HG02943 (cell line): ENCODE data around the gene MAFB.

Experiments
- ATAC-seq: cut with Tn5 transposase; IDR thresholded peaks from one replicate; pipeline ENCODE4 v1.9.1; 2021; ENCODE audit warnings: mild to moderate bottlenecking, low read depth, moderate library complexity; ENCODE audit not compliant: unreplicated experiment

The MAFB gene

GRCh38 chr20:40683221-40683893 lies 5.7 kb downstream of the MAFB start:
- ATAC-seq: no peak

- no peak for ATAC-seq
Measured at GRCh38 chr20:40682104-40682981, 6.7 kb downstream of the MAFB start.

DNA sequence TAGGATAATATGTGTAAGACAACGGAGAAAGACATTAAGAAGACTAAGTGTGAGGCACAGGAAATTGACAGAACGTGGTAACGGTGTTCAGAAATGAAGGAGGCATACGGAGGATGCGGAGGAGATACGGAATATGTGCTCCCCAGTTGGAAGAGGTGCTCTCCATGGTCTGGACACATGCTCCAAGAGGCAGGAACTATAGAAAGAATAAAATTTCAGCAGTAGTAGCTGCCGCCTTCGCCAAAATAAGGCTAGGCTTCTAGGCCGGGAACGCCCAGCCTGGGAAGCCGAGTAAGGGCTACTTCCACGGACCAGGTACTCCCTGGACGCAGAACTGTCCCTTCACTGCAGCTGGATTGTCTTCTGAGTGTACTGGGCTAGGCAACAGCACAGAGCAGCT lies 7.4 kb downstream of the MAFB start:
- ATAC-seq: no peak

DNA sequence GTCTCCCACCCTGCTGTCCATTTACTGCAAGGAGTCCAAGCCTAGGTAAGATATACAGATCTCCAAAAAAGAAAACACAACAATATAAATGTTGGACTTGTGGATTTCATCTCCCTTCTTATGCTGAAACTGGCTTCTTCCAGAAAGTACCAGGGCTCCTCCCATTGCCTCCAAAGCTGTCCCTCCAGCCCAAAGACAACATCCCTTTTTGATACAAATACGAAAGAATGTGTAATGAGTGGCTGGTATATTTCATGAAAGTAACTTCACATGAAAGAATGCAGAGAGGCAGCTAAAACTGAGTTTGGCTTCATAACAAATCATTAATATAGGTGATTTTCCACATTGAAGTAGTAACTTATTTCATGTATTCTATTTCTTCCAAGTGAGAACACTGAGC lies 7.9 kb downstream of the MAFB start:
- no peak for ATAC-seq

- ATAC-seq: no peak
Measured at GRCh38 chr20:40680161-40680959, 8.7 kb downstream of the MAFB start.

- ATAC-seq: no peak
Measured at GRCh38 chr20:40679184-40679583, 9.9 kb downstream of the MAFB start.

DNA sequence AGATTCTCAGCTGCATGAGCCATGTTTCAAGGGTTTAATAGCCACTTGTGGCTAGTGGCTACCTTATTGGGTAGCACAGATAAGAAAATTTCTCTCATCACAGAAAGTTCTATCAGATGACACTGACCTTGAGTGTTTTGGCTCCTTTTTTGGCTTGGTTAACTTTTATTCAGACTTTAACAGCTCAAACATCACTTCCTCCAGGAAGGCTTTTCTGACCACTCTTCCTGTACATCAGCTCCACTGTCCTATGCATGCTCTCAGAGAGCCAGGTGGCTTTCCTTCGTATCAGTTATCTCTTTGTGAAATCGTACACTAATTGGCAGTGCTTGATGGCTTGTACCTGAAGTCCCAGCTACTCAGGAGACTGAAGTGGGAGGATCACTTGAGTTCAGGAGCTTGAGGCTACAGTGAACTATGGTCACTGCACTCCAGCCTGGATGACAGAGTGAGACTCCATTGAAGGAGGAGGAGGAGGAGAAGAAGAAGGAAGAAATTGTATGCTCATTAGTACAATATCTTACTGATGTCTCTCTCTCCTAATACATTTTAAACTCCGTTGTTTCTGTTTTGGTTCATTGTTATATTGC lies 10.7 kb downstream of the MAFB start:
- no peak for ATAC-seq

- no peak for ATAC-seq
Measured at GRCh38 chr20:40677343-40677924, 11.6 kb downstream of the MAFB start.

- no peak for ATAC-seq
Measured at GRCh38 chr20:40676491-40677269, 12.4 kb downstream of the MAFB start.

- ATAC-seq: no peak
Measured at GRCh38 chr20:40675599-40676221, 13.3 kb downstream of the MAFB start.

GRCh38 chr20:40673442-40673841 lies 15.6 kb downstream of the MAFB start:
- no peak for ATAC-seq

GRCh38 chr20:40672095-40672494 lies 16.9 kb downstream of the MAFB start:
- no peak for ATAC-seq

- no peak for ATAC-seq
Measured at GRCh38 chr20:40670253-40670652, 18.8 kb downstream of the MAFB start.

DNA sequence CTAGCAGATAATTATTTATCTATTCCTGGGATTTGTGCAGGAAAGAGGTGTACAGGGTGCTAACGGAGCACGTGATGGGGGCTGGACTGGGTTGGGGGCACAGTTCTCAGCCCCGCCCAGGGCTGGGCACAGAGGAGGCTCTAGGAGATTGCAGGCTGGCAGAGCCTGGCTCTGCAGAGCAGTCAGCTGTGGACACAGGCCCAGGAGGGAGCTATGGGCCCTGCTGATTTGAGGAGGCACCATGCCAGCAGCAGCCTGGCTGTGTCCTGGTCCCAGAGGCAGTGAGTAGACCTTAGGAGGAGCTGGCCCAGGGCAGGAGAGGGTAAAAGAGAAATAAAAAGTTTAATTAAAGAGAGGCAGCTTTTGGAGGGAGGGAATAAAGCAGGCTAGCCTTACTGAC lies 19.3 kb downstream of the MAFB start:
- ATAC-seq: no peak

DNA sequence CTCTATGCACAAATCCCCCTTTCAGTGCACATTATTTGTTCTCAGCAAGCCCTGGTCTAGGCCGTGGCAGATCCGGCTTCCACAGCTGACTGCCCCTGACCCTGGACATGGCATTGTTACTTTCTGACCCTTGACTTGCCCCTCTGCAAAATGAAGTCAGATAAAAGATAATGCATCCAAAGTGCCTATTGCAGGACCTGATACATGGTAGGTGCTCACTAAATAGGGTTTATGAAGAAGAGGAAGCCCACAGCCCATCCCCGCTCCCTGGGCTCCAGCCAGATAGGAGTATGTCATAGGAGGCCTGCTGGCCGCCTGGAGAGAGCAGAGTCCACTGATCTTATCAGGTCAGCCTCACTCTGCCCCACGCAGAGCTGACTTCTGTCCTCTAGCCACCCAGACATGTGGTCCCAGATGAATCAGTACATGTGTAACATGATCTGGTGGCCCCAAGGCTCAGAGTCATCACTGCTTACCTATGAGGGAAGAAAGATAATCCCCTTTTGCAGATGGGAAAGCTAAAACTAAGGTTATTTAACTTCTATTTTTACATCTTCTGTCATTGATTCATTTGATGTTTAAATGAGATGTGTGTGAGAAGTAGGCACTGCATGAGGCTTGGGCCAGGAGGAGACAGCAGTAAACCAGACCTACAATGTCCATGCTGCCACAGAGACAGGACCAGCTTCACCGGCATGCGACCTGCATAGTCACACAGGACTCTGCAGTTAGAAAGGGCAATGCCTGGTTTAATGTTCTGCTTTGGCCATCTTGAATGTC lies 20.4 kb downstream of the MAFB start:
- ATAC-seq: no peak

GRCh38 chr20:40667503-40667902 lies 21.5 kb downstream of the MAFB start:
- ATAC-seq: no peak

DNA sequence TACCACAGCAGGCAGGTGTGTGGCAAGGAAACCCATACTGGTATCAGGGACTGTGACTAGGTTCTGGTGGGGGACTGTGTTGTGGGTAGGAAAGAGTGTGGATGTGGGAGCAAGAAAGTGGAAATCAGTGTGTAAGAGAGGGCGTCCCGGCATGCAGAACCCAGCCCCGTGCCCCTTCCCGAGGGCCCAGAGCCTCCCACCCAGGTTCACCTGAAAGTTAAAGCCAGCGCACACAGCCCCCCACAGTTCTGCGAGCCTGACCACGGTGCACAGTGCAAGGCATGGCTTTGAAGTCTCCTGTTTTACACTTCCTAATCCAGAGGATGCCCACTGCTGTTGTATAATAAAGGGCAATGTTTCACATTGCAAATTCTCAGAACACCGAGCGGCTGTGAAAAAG lies 22.7 kb downstream of the MAFB start:
- no peak for ATAC-seq

DNA sequence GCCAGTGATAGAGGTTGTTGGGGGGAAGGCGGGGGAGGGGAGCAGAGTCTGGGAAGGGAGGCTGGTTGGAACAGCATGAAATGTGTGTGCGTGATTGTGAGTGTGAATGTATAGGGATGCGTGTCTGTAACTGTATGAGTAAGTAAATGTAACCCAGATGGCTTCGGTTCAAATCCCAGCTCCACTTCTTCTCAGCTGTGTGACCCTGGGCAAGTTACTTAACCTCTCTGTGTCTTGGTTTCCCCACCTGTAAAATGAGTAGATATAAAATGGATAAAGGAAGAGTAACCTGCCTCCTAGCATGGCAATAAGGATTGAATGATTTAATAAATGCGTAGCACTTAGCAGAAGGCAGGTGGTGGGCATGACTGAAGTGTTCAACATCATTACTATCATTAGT lies 24.1 kb downstream of the MAFB start:
- ATAC-seq: no peak
